ENCODE results near the gene ZNF488. TPM values are rescaled to one million over a fixed set of nuclear protein-coding genes. Genes with fewer than 3 reads are reported as not detected.
"Not testable (repeated sequence)": the region's sequence is repeated elsewhere in the genome, so short reads cannot be mapped to it uniquely, and the experiment has no call there.

ZNF488 gene
- total and polyA plus RNA-seq, 2 donors (not counting 1 experiment from before 2014, with no cell fraction given), result not detected

GRCh38 chr10:47418966-47419365, 34.9 kb upstream of the ZNF488 start:
- DNase-seq, result no peak
- Histone ChIP-seq H3K36me3 (replicated peaks in 1 of 2; ENCODE audit: control extremely low read depth in 1 of 2, control insufficient read depth in 1 of 2, extremely low read depth in 1 of 2, insufficient read depth in 2 of 2, low read length in 1 of 2) (no peaks in the 10 kb centered on the region), H3K9ac (ENCODE audit: low read length) (no peak overlapping the region), H3K4me2 (replicated peaks; ENCODE audit: low read depth, low read length, poor library complexity, severe bottlenecking) (no peak overlapping the region), H4K20me1 (ENCODE audit: control insufficient read depth, insufficient read depth, low read length, poor library complexity, severe bottlenecking) (no peaks in the 10 kb centered on the region), H2AFZ (ENCODE audit: insufficient read depth, low read depth, low read length, poor library complexity, severe bottlenecking) (no peak overlapping the region), H3K4me3 (ENCODE audit: control extremely low read depth in 1 of 5, extremely low read depth in 1 of 5, insufficient read depth in 1 of 5, low read depth in 2 of 5, low read length in 4 of 5) (no peak overlapping the region), H3K9me3 (ENCODE audit: control extremely low read depth in 1 of 3, control insufficient read depth in 2 of 3, insufficient read depth in 1 of 3, low read length in 2 of 3) (peaks cover 0 to 9% (median 0%) of the 10 kb centered on the region in 3 donors), H3K4me1 (ENCODE audit: control insufficient read depth in 2 of 2, insufficient read depth in 2 of 2, low read length in 2 of 2) (no peaks in the 10 kb centered on the region), H3K79me2 (ENCODE audit: control insufficient read depth, insufficient read depth, low read length) (no peaks in the 10 kb centered on the region), H3K27me3 (replicated peaks in 1 of 4; ENCODE audit: control extremely low read depth in 1 of 4, control insufficient read depth in 3 of 4, insufficient read depth in 4 of 4, low read length in 3 of 4) (peaks cover 0 to 6% (median 0%) of the 10 kb centered on the region in 4 experiments), H3K27ac (ENCODE audit: low read length in 2 of 2) (no peak overlapping the region)
- CTCF ChIA-PET, result no interaction called here
- intact Hi-C loops (cut with micrococcal nuclease), result no loop called here
- ATAC-seq (ENCODE audit: low read depth), result no peak
- H3K27me3 Mint-ChIP-seq, result no peaks in the 10 kb centered on the region
- no peak for TF ChIP-seq EZH2 (IDR thresholded peaks at IDR 0.05; ENCODE audit: borderline replicate concordance, insufficient read depth, low read depth, low read length, poor library complexity, severe bottlenecking)
- TF ChIP-seq, protein P1, sequence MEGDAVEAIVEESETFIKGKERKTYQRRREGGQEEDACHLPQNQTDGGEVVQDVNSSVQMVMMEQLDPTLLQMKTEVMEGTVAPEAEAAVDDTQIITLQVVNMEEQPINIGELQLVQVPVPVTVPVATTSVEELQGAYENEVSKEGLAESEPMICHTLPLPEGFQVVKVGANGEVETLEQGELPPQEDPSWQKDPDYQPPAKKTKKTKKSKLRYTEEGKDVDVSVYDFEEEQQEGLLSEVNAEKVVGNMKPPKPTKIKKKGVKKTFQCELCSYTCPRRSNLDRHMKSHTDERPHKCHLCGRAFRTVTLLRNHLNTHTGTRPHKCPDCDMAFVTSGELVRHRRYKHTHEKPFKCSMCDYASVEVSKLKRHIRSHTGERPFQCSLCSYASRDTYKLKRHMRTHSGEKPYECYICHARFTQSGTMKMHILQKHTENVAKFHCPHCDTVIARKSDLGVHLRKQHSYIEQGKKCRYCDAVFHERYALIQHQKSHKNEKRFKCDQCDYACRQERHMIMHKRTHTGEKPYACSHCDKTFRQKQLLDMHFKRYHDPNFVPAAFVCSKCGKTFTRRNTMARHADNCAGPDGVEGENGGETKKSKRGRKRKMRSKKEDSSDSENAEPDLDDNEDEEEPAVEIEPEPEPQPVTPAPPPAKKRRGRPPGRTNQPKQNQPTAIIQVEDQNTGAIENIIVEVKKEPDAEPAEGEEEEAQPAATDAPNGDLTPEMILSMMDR (IDR thresholded peaks at IDR 0.05), result no peak
- H3K9me3 Mint-ChIP-seq (ENCODE audit: insufficient read depth), result no peaks in the 10 kb centered on the region
- H3K4me3 Mint-ChIP-seq, result no peak overlapping the region
- WGBS (ENCODE audit: insufficient coverage), result 83% methylated on average over 3 of the region's 4 CpGs
- no peaks in the 10 kb centered on the region for H3K4me1 Mint-ChIP-seq
- POLR2A ChIA-PET, result no interaction called here
- H3K27ac Mint-ChIP-seq, result no peak overlapping the region

GRCh38 chr10:47418321-47418720, 34.2 kb upstream of the ZNF488 start:
- H3K4me3 ChIP-seq (ENCODE audit: control extremely low read depth in 1 of 5, extremely low read depth in 1 of 5, insufficient read depth in 1 of 5, low read depth in 2 of 5, low read length in 4 of 5), result no peak overlapping the region
- peaks cover 0 to 9% (median 0%) of the 10 kb centered on the region in 3 donors for H3K9me3 ChIP-seq (ENCODE audit: control extremely low read depth in 1 of 3, control insufficient read depth in 2 of 3, insufficient read depth in 1 of 3, low read length in 2 of 3)
- ChIA-PET CTCF (no interaction called here), POLR2A (no interaction called here)
- TF ChIP-seq, protein P1 (IDR thresholded peaks at IDR 0.05), result no peak
- no peak for TF ChIP-seq EZH2 (IDR thresholded peaks at IDR 0.05; ENCODE audit: borderline replicate concordance, insufficient read depth, low read depth, low read length, poor library complexity, severe bottlenecking)
- WGBS (ENCODE audit: insufficient coverage), result 82% methylated on average over 5 of the region's 6 CpGs
- no peak overlapping the region for H2AFZ ChIP-seq (ENCODE audit: insufficient read depth, low read depth, low read length, poor library complexity, severe bottlenecking)
- no peaks in the 10 kb centered on the region for H3K79me2 ChIP-seq (ENCODE audit: control insufficient read depth, insufficient read depth, low read length)
- H4K20me1 ChIP-seq (ENCODE audit: control insufficient read depth, insufficient read depth, low read length, poor library complexity, severe bottlenecking), result no peaks in the 10 kb centered on the region
- H3K4me2 ChIP-seq (replicated peaks; ENCODE audit: low read depth, low read length, poor library complexity, severe bottlenecking), result no peak overlapping the region
- intact Hi-C loops (cut with micrococcal nuclease), result no loop called here
- Mint-ChIP-seq H3K4me3 (no peak overlapping the region), H3K4me1 (no peaks in the 10 kb centered on the region), H3K27ac (no peak overlapping the region), H3K27me3 (no peaks in the 10 kb centered on the region), H3K9me3 (ENCODE audit: insufficient read depth) (no peaks in the 10 kb centered on the region)
- no peak for ATAC-seq (ENCODE audit: low read depth)
- H3K4me1 ChIP-seq (ENCODE audit: control insufficient read depth in 2 of 2, insufficient read depth in 2 of 2, low read length in 2 of 2), result no peaks in the 10 kb centered on the region
- no peak overlapping the region for H3K27ac ChIP-seq (ENCODE audit: low read length in 2 of 2)
- no peak for DNase-seq
- H3K27me3 ChIP-seq (replicated peaks in 1 of 4; ENCODE audit: control extremely low read depth in 1 of 4, control insufficient read depth in 3 of 4, insufficient read depth in 4 of 4, low read length in 3 of 4), result peaks cover 0 to 6% (median 0%) of the 10 kb centered on the region in 4 experiments
- H3K36me3 ChIP-seq (replicated peaks in 1 of 2; ENCODE audit: control extremely low read depth in 1 of 2, control insufficient read depth in 1 of 2, extremely low read depth in 1 of 2, insufficient read depth in 2 of 2, low read length in 1 of 2), result no peaks in the 10 kb centered on the region
- no peak overlapping the region for H3K9ac ChIP-seq (ENCODE audit: low read length)

GRCh38 chr10:47416305-47417218, 32.5 kb upstream of the ZNF488 start:
- H3K4me3 Mint-ChIP-seq; H3K4me1 ChIP-seq (ENCODE audit: control insufficient read depth in 2 of 2, insufficient read depth in 2 of 2, low read length in 2 of 2); intact Hi-C loops (cut with micrococcal nuclease); H3K27ac ChIP-seq (ENCODE audit: low read length in 2 of 2); ATAC-seq (ENCODE audit: low read depth); H3K79me2 ChIP-seq (ENCODE audit: control insufficient read depth, insufficient read depth, low read length); H3K4me2 ChIP-seq (replicated peaks; ENCODE audit: low read depth, low read length, poor library complexity, severe bottlenecking); POLR2A ChIA-PET; H3K9me3 ChIP-seq (ENCODE audit: control extremely low read depth in 1 of 3, control insufficient read depth in 2 of 3, insufficient read depth in 1 of 3, low read length in 2 of 3); DNase-seq; H3K9me3 Mint-ChIP-seq (ENCODE audit: insufficient read depth); H3K27ac Mint-ChIP-seq; H3K27me3 Mint-ChIP-seq; H4K20me1 ChIP-seq (ENCODE audit: control insufficient read depth, insufficient read depth, low read length, poor library complexity, severe bottlenecking); H3K9ac ChIP-seq (ENCODE audit: low read length); H3K4me1 Mint-ChIP-seq; H3K4me3 ChIP-seq (ENCODE audit: control extremely low read depth in 1 of 5, extremely low read depth in 1 of 5, insufficient read depth in 1 of 5, low read depth in 2 of 5, low read length in 4 of 5); H2AFZ ChIP-seq (ENCODE audit: insufficient read depth, low read depth, low read length, poor library complexity, severe bottlenecking); H3K27me3 ChIP-seq (replicated peaks in 1 of 4; ENCODE audit: control extremely low read depth in 1 of 4, control insufficient read depth in 3 of 4, insufficient read depth in 4 of 4, low read length in 3 of 4); CTCF ChIA-PET; H3K36me3 ChIP-seq (replicated peaks in 1 of 2; ENCODE audit: control extremely low read depth in 1 of 2, control insufficient read depth in 1 of 2, extremely low read depth in 1 of 2, insufficient read depth in 2 of 2, low read length in 1 of 2): not testable (repeated sequence)
- 88% methylated on average over 5 of the region's 6 CpGs for WGBS (ENCODE audit: insufficient coverage)

Data from B cell (primary cell).